HEK293 (cell line): Measurements from ENCODE around the gene SYTL1.

ENCODE experiments used
- CTCF ChIP-seq: fragments of 450-650 bp; formaldehyde crosslinking; IDR thresholded peaks from 2 replicates; pipeline ENCODE4 v1.5.1; 2016; ENCODE audit warnings: missing biosample characterization, missing genetic modification characterization
- KLF16 ChIP-seq: fragments of 450-650 bp; formaldehyde crosslinking; IDR thresholded peaks from 2 replicates; pipeline ENCODE4 v1.5.1; 2017; ENCODE audit warnings: missing biosample characterization, missing genetic modification characterization
- ZBTB26 ChIP-seq: fragments of 450-650 bp; formaldehyde crosslinking; optimal IDR thresholded peaks from 2 replicates; pipeline ENCODE3; 2016; ENCODE audit warnings: missing biosample characterization, mild to moderate bottlenecking, missing genetic modification characterization
- ZBTB49 ChIP-seq: fragments of 450-650 bp; formaldehyde crosslinking; IDR thresholded peaks from 2 replicates; pipeline ENCODE4 v1.5.1; 2016; ENCODE audit warnings: missing biosample characterization, missing genetic modification characterization, low read depth
- ZNF121 ChIP-seq: fragments of 450-650 bp; formaldehyde crosslinking; IDR thresholded peaks from 2 replicates; pipeline ENCODE4 v1.5.1; 2016; ENCODE audit warnings: missing biosample characterization, missing genetic modification characterization
- ZNF138 ChIP-seq: fragments of 450-650 bp; formaldehyde crosslinking; IDR thresholded peaks from 2 replicates; pipeline ENCODE4 v1.5.1; 2016; ENCODE audit warnings: missing biosample characterization, missing genetic modification characterization, borderline replicate concordance
- ZNF223 ChIP-seq: fragments of 450-650 bp; formaldehyde crosslinking; IDR thresholded peaks from 2 replicates; pipeline ENCODE4 v1.5.1; 2016; ENCODE audit warnings: missing biosample characterization, missing genetic modification characterization
- ZNF274 ChIP-seq, 2 experiments: fragments of 200-500 bp in 1 of 2; fragments of 450-650 bp in 1 of 2; sonication (Bioruptor generic) in 1 of 2; formaldehyde crosslinking in 1 of 2; IDR thresholded peaks; 2 replicates each; pipeline versions ENCODE4 v1.5.1 to v1.6.1; 2014 to 2016; ENCODE audit warnings: borderline replicate concordance in 1 of 2, inconsistent platforms in 1 of 2, low read length in 1 of 2, missing biosample characterization in 1 of 2, missing genetic modification characterization in 1 of 2
- ZNF335 ChIP-seq: fragments of 450-650 bp; formaldehyde crosslinking; conservative IDR thresholded peaks from 2 replicates; pipeline ENCODE4 v1.5.1; 2016; ENCODE audit warnings: missing biosample characterization, missing genetic modification characterization
- ZNF350 ChIP-seq: fragments of 450-650 bp; formaldehyde crosslinking; IDR thresholded peaks from 2 replicates; pipeline ENCODE4 v1.5.0; 2017; ENCODE audit warnings: missing biosample characterization, mild to moderate bottlenecking, missing genetic modification characterization
- ZNF571 ChIP-seq: fragments of 450-650 bp; formaldehyde crosslinking; IDR thresholded peaks from 2 replicates; pipeline ENCODE4 v1.5.0; 2017; ENCODE audit warnings: missing biosample characterization, missing genetic modification characterization
- TF ChIP-seq, protein P1 (sequence below): fragments of 450-650 bp; formaldehyde crosslinking; IDR thresholded peaks from 2 replicates; pipeline ENCODE4 v1.5.1; 2016; ENCODE audit warnings: missing biosample characterization, missing genetic modification characterization

- TF ChIP-seq ZBTB49 (tag by site-specific recombination) (no peak), CTCF (0 out of 2 replicates have a peak, but pooled peaks have one; percentile 22), ZNF138 (tag by site-specific recombination) (no peak), KLF16 (tag by site-specific recombination) (no peak), ZBTB26 (tag by site-specific recombination) (no peak), ZNF335 (tag by site-specific recombination) (no peak), ZNF350 (tag by site-specific recombination) (no peak), ZNF223 (tag by site-specific recombination) (no peak), ZNF274 (IDR thresholded peaks at IDR 0.05; ENCODE audit: low read length) (no peak), ZNF274 (tag by site-specific recombination; IDR thresholded peaks at IDR 0.05; ENCODE audit: borderline replicate concordance) (no peak), ZNF571 (tag by site-specific recombination) (no peak), ZNF121 (no peak)
- TF ChIP-seq, protein P1, sequence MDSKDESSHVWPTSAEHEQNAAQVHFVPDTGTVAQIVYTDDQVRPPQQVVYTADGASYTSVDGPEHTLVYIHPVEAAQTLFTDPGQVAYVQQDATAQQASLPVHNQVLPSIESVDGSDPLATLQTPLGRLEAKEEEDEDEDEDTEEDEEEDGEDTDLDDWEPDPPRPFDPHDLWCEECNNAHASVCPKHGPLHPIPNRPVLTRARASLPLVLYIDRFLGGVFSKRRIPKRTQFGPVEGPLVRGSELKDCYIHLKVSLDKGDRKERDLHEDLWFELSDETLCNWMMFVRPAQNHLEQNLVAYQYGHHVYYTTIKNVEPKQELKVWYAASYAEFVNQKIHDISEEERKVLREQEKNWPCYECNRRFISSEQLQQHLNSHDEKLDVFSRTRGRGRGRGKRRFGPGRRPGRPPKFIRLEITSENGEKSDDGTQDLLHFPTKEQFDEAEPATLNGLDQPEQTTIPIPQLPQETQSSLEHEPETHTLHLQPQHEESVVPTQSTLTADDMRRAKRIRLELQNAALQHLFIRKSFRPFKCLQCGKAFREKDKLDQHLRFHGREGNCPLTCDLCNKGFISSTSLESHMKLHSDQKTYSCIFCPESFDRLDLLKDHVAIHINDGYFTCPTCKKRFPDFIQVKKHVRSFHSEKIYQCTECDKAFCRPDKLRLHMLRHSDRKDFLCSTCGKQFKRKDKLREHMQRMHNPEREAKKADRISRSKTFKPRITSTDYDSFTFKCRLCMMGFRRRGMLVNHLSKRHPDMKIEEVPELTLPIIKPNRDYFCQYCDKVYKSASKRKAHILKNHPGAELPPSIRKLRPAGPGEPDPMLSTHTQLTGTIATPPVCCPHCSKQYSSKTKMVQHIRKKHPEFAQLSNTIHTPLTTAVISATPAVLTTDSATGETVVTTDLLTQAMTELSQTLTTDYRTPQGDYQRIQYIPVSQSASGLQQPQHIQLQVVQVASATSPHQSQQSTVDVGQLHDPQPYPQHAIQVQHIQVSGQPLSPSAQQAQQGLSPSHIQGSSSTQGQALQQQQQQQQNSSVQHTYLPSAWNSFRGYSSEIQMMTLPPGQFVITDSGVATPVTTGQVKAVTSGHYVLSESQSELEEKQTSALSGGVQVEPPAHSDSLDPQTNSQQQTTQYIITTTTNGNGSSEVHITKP = no peak
These were observed 31.2 kb downstream of the SYTL1 start for GRCh38 chr1:27372808-27373690.
